Measurements from ENCODE around the gene WNT2.

DNA sequence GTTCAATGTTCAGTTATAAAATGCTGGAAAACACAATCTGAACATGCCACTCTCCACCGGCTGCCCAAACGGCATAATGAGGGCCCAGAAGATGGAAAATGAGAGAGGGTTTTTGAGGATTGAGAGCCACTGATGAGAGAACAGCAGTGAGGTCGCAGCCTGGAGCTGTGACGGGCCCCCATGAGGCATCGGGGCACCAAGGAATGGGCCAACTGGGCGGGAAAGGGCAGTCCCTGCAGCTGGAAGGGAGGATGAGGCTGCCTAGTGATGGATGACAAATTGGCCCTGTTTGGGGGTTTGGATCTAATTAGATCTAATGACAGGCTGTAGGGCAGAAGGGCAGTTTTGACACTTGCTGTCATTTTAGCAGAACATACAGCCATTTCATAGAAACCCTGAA, 39.1 kb downstream of the WNT2 start:
- TF ChIP-seq CTCF (conservative IDR thresholded peaks at IDR 0.05 in 1 of 2, IDR thresholded peaks at IDR 0.05 in 1 of 2; ENCODE audit: low read depth in 1 of 2, low read length in 2 of 2): no peak
- no peak for TF ChIP-seq EZH2 (IDR thresholded peaks at IDR 0.05; ENCODE audit: low read length, missing control alignments)

All from fibroblast of lung (primary cell).